ENCODE data around the gene WAPL.

DNA sequence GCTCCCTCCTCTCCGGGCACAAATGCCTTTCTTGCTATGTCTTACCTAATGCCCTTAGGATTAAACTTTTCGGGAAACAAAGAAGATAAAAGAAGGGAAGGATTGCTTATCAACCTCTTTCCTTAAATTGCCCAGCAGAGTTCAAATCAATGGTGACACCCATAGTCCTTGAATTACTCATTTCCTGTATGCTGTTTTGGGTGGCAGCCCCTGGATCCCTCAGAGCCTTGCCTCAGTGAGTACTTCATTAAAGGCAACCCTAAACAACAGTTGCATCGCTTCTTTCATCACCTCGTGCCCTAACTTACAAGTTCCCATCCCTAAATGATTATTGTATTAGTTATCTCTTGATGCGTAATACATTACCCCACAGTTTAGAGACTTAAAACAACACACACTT is 31.6 kb upstream of the WAPL start:
- TF ChIP-seq GATAD2A (IDR thresholded peaks at IDR 0.05) (no peak), NR3C1 (CRISPR knock-in tag; IDR thresholded peaks at IDR 0.05) (no peak), POLR2A (conservative IDR thresholded peaks at IDR 0.05) (no peak), ARNT (IDR thresholded peaks at IDR 0.05) (no peak), CTCF (IDR thresholded peaks at IDR 0.05 in 2 of 3, conservative IDR thresholded peaks at IDR 0.05 in 1 of 3; ENCODE audit: insufficient read depth in 2 of 3, low read depth in 1 of 3, low read length in 3 of 3) (no peak), POLR2AphosphoS5 (IDR thresholded peaks at IDR 0.05; ENCODE audit: control insufficient read depth, insufficient read depth, low read depth, low read length) (no peak), NFYB (IDR thresholded peaks at IDR 0.05; ENCODE audit: extremely low read depth, insufficient read length) (no peak), KDM1A (IDR thresholded peaks at IDR 0.05) (no peak), SP1 (CRISPR knock-in tag; IDR thresholded peaks at IDR 0.05) (no peak), FOXM1 (IDR thresholded peaks at IDR 0.05; ENCODE audit: low read depth) (no peak), FOXM1 (CRISPR knock-in tag; IDR thresholded peaks at IDR 0.05; ENCODE audit: low read depth) (no peak)
- TF ChIP-seq, protein P1, sequence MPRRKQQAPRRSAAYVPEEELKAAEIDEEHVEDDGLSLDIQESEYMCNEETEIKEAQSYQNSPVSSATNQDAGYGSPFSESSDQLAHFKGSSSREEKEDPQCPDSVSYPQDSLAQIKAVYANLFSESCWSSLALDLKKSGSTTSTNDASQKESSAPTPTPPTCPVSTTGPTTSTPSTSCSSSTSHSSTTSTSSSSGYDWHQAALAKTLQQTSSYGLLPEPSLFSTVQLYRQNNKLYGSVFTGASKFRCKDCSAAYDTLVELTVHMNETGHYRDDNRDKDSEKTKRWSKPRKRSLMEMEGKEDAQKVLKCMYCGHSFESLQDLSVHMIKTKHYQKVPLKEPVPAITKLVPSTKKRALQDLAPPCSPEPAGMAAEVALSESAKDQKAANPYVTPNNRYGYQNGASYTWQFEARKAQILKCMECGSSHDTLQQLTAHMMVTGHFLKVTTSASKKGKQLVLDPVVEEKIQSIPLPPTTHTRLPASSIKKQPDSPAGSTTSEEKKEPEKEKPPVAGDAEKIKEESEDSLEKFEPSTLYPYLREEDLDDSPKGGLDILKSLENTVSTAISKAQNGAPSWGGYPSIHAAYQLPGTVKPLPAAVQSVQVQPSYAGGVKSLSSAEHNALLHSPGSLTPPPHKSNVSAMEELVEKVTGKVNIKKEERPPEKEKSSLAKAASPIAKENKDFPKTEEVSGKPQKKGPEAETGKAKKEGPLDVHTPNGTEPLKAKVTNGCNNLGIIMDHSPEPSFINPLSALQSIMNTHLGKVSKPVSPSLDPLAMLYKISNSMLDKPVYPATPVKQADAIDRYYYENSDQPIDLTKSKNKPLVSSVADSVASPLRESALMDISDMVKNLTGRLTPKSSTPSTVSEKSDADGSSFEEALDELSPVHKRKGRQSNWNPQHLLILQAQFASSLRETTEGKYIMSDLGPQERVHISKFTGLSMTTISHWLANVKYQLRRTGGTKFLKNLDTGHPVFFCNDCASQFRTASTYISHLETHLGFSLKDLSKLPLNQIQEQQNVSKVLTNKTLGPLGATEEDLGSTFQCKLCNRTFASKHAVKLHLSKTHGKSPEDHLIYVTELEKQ (CRISPR knock-in tag; IDR thresholded peaks at IDR 0.05): no peak
- TF ChIP-seq, protein P2, sequence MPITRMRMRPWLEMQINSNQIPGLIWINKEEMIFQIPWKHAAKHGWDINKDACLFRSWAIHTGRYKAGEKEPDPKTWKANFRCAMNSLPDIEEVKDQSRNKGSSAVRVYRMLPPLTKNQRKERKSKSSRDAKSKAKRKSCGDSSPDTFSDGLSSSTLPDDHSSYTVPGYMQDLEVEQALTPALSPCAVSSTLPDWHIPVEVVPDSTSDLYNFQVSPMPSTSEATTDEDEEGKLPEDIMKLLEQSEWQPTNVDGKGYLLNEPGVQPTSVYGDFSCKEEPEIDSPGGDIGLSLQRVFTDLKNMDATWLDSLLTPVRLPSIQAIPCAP (CRISPR knock-in tag; IDR thresholded peaks at IDR 0.05; ENCODE audit: borderline replicate concordance): no peak

All from K562 (cell line).